Effector CD4-positive, alpha-beta T cell (primary cell): ENCODE data around the gene MED27.

Experiments
- DNase-seq: peaks from one replicate; pipeline ENCODE4 v3.0.0-alpha.2; 2020

The MED27 gene

DNA sequence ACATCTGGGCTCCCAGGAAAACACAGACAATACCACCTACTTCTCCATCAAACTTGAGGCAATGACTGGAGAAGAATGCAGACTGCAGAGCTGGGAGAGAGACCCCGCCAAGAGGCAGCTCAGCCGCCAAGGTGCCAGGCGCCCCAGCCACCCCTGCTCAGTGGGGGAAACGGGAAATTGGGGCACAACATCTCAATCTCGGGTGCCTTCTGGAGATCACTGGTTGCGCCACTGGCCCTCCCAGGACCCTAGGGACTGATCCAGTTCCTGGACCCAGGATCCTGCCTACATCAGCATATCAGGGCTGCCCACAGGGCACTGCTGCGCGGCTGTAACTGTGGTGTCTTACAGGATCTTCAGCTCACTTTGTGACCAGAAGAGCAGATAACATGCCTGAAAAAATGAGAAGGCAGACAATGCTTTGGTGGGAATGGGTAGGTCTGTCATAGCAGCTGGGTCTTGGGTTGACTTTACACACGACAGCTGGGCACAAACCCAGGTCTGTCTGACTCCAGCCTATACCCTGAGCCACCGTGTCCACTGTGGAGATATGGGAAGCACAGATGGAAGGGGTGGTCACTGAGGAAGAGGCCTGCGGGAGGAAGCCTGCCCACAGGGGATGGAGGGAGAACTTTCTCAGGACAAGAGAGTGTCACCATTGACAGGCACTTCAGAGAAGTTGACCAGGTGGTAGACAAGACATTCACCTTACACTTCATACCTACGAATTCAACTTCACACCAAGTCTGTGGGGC is 204.6 kb downstream of the MED27 start:
- no peak for DNase-seq

DNA sequence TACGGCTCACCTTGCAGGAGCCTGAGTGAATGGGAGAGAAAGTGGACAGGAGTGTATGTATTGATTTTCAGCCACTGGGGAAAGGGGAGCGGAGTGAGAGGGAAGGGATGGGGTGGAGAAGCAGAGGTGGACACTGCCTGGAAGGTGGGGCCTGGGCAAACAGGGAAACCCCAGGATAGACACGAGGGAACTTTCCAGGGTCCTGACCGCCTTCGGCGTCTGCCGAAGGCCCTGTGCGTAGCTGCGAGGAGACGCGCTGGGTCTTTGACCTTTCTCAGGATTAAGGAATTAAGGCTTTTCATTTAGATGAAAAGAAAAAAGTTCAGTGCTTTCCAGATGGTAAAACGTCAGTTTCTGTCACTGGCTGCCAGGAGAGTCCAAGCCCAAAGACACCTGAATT is 205.2 kb downstream of the MED27 start:
- DNase-seq = no peak

DNA sequence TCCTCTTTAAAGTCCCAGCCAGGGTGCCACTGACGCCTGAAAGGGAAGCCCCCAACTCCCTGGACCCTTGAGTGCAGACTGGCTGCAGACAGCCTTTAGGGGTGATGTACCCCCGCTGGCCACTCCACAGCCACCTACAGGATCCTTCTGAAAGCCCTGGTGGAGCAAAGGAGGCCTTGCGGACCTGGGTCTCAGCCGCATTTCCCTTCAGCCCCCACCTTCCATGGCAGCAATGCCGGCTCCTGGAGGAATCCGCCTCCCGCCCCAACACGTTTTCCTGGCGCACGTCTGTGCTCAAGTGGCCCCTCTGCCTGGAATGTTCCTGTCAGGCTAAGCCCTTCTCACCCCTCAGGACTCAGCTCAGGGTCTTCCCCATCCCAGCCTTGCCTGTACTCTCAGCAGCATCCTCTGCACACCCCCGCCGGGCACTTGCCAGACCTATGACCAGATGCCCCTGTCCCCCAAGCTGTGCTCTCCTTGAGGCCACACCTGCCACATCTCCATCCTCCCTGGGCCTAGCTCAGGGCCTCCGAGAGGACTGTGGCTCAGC is 205.7 kb downstream of the MED27 start:
- no peak for DNase-seq

DNA sequence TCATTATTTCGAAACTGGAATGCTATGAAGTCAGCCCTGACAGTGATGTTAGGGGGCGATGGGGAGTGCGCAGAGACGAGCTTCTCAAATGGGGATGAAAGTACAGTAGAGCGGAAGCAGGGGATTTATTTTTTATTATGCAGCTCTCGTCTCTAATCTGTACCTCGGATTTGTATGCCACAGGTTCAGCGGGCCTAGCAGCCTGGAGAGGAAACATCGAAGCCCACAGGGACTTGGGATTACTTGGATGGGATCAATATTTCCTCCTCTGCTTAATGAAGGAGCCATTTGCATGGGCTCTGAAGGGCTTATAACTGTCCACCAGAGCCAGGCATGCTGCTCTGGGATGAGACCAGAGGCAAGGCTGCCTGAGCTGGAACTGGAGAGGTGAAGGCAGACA is 206.3 kb downstream of the MED27 start:
- DNase-seq = no peak

DNA sequence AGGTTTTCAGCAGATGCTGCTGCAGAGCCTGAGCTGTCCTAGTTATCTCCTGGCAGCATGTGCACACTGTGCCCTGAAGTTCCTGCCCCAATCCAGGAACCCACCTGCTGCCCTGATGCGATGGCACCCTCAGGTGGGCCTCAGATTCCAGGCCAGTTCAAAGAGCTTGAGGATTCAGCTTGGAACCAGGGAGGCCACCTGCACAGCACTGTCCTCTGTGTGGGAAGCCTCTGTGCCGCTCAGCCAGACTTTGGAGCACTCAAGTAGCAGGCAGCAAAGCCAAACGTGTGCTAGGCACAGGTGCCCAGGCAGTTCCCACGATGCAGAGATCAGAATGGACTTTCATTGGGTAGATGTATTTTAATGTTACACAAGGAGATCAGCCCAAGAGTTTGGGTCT is 207.0 kb downstream of the MED27 start:
- no peak for DNase-seq

DNA sequence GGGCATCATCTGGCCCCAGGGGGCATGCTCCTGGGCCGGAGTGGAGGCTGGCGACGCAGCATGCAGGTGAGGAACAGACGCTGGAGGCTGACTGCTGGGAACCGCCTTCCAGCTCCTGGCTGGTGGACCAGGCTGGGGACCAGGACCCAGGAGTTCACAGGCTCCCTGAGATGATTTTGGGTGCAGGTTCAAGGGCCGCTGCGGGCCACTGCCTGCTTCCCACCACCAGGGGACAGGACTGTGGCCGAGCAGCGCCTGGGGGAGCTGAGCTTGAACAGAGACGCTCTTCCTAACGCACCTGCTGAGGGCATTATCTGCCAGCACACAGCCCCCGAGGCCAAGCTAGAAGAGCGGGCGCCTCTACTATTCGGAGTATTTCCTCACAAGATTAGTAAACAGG is 207.7 kb downstream of the MED27 start:
- DNase-seq = no peak

DNA sequence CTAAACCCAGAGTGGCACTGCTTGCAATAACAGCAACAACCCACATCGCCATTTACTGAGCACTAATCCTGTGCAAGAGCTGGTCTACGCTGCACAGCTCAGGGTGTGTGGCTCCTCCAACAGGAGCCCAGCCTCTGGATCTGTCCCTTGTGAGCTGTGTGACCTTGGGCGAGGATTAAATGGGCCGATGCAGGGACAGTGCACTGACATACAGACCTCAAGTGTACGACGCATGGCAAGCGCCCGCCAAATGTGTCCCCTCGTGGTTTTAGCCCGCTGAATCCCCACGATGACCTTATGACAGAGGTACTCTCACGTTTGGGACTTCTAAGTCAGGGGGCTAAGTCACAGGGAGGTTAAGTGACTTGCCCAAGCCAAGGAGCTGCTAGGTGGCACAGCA is 209.5 kb downstream of the MED27 start:
- DNase-seq = no peak

DNA sequence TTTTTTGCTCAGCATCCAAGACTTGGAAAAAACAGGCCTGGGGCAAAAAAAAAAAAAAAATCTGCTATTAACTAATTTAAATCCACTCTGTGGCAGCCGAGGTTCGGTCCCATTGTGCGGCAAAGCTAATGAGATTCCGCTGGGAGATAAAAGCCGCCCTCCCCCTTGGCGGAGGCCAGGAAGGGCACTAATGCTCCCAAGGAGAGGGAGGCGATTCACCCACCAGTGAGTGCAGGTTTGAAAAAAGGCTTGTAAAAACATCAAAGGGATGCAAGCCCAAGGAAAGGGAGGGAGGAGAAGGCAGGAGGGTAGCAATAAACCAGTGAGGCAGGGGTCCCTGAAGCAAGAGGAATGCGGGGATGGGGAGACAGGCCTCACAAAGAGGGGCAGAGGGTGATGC is 210.3 kb downstream of the MED27 start:
- DNase-seq = no peak

DNA sequence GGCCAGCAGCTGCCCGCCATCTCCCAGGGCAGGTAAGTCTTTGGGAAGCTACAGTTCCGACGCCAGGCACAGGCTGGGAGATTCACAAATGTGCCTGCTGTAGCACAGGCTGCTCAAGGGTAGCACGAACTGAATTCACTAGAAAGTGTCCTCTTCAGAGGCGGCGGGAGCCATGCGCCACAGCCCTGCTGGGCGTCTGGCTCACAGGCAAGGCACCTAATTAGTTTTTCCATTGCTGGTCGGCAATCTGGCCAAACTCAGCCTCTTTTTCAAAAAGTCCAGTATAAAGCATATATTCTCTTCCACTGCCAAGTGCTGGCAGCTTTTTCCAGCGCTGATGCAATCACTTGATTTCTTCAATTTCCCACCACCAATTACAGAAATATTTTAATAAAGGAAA is 210.9 kb downstream of the MED27 start:
- no peak for DNase-seq

DNA sequence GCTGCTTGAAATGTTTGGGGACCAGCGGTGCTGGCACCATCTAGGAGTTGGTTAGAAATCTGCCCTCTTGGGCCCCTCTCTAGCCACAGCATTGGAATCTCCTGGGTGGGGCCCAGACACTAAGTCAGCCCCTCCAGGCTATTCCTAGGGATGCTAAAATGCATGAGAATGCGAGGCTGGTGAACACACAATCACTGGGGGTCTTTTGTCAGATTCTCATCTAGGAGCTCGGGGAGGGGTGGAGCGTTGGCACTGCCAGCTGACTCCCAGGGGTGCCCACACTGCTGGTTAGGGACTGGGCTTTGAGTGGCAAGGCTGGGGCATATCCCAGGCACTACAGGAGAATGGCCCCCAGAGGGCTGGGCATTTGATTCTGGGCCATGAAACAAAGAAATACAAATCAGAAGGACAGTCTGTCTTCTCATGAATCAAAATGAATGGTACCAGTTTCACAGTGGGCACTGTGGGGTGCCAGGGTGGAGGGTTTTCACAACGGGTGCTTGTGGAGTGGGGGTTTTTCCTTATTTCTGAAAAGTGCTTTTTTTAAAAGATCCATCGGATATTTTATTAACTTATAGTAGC is 212.0 kb downstream of the MED27 start:
- no peak for DNase-seq

DNA sequence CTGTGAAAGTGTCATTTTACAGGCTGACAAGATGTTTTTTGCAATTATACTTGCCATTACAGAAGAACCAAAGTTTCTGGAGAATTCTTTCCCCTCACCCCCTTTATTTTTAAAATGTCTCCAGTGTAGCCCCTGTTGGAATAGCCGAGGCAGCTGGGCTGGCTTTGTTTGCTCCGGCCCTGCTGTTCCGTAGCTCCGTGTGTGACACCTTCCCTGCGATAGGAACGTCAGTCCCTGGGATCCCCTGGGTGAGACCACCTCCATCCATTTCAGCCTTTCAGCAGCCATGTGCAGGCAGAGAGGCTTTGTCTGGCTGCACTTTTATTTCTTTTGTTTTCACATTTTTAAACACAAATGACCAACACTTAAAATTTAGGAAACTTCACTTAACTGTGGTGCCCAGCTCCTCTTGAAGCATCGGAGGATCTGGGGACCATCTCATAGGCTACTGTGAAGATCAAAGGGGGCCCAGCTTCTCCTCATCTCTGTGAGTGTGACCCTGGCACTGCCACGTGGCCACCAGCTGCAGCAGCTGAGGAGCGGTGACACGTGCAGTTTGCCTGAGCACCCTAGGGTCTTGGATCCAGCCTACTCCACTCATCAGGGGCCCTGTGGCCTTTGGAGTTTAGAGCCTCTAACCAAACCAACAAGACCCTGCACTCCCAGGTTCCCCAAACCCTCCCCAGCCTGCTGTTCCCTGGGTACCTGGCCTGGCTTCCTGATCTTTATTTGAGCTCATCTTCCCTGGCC is 214.0 kb downstream of the MED27 start:
- no peak for DNase-seq

DNA sequence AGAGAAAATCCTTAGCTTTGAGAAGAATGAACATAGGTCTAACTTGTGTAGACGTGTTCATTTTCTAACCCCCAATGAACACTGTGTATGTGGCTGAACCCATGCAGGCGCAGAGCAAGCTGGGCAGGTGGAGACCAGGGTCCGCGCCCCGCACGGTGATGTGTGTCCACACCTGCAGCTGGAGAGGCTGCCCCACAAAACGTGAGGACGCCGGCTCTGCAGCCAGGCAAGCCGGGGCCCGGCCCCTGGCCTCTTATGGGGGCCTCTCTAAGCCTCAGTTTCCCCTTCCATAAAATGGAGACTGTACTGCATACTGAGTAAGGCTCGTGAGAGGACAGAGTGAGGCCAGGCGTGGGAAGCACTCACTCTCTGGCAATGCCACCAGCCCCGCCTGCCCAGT is 215.1 kb downstream of the MED27 start:
- no peak for DNase-seq

DNA sequence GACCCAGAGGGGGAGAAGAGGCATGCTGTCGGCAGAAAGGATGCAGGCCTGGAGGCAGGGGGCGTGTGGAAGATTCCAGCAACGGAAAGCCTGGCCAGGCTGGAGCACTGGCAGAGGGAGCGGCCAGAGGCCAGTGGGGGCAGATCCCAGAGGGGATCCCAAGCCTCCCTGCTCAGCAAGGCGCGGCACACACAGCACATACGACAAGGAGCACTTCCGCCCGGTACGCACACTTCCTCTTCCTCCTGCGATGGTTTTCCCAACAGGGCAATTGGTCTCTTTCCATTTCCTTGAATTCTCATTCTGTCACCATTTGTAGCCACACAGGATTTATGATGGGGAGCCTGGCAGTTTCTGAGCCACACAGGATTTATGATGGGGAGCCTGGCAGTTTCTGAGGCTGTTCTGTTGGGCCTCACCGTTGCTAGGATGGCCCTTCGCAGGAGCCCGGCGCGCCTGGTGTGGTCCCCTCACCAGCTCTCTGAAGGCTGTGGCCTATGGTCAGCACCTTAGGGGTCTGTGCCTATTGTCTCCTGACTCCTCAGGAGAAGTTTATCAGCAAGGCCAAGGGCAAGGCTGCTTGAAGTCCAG is 216.3 kb downstream of the MED27 start:
- DNase-seq = no peak

DNA sequence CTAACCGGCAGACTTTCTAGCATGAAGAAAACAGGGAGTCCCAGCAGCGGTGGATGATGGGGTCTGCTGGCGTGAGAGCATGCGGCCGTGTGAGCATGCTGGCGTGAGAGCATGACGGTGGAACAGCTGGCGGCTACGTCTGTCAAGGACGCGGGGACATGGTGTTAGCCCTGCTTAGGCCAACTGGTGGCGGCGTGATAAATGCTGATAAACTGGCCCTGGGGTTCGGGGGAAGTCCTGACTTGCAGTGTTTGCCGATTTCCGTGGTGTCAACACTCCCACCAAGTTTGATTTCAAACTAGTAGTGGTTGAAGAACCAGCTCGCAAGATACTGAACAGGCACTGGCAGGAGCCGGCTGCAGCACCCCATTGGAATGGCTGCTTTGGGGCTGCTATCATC is 217.4 kb downstream of the MED27 start:
- DNase-seq = no peak

DNA sequence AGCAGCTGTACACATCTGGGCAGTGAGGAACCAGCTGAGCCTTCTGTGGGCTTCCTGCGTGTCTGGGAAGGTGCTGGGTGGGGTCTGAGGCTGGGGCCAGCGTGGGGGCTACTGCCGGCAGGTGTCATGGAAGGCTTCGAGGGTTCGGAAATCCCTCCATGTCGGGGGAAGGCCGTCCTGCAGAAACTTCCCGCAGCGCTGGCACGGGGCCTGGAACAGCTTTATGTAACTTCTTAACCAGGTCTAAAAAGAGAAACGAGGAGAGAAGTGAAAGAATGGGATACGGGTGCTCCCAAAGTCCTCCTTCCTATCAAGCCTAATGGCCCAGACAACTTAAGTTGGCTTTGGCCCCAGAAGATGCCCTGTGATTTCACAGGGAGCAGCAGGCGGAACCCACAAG is 219.2 kb downstream of the MED27 start:
- no peak for DNase-seq

DNA sequence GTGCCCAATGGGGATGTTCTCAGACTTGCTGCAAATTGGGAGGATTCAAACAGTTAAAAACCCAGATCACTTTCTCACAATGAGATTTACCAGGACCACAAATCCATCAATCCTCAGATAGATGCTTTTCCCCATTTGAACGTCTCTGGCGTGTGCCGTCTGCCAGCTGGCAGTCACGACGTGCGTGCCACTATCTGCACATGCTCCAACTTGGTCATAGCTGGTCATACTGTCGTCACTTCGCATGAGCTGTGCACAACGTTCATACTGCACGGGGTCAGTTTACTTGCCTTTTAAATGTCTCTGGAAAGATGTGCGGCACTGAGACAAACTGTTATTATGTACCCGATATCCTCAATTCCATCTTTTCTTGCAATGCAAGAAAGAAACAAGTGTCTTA is 221.5 kb downstream of the MED27 start:
- no peak for DNase-seq

DNA sequence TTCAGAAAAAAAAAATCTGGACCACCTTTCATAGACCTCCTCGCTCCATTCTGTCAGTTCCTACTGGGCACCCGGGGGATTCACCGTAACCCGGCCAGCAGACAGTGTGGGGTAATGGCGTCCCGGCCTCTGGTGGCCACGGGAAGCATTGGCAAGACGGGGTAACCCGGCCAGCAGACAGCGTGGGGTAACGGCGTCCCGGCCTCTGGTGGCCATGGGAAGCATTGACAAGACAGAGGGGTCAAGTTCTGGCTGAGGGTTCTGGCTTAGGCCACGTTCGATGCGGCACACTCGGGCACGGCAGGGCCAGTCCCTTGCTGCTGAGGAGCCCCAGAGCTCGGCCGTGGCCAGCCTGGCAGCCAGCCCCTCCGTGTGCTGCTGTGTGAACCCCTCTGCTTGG is 223.6 kb downstream of the MED27 start:
- no peak for DNase-seq

DNA sequence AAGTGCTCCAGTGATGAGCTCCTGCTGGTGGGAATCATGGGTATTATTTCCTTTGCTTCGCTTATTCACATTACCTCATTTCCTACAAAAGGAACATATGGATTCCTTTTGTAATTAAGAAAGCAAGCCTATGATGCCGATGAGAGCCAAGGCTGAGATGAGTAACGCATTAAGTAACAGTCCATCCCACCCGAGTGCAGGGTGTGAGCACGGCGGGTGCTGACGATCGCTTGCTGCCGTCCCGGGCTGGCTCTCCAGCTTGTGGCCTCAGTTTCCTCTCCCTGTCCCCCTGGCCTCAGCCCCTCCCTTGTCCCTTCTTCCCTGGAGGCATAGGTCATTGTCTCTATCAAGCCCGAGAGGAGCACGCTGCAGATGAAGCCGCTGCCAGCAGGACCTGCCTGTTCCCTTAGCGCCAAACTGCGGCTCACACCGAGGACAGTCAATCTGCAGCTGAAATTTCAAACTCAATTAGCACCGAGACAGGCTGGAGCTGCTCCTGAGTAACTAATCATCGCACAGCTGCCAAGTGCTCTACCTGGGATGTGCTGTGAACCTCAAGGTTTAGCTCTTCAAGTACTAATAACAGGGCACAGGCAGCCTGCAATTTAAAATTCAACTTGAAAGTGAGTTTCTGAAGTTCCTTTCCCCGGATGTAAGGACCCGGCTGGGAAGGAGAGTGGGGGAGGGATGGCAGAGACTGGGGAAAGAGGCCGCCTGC is 224.6 kb downstream of the MED27 start:
- DNase-seq = no peak

DNA sequence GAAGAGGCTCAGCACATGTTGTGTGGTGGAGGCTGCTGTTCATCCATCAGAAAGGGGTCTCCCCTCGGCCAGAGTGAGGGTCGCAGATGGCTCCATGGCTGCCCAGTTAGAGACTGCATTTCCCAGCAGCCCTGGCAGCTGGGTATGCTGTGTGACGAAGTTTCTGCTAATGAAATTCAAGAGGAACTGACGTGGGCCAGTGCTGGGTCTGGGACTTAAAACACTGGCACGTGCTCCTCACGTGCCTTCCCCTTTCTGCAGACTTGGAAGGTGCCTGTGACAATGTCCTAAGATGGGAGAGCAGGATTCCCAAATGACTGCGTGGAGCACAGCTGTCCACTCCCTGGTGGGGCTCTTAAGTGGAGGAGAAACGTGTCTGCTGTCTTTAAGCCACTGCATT is 225.3 kb downstream of the MED27 start:
- DNase-seq = no peak

DNA sequence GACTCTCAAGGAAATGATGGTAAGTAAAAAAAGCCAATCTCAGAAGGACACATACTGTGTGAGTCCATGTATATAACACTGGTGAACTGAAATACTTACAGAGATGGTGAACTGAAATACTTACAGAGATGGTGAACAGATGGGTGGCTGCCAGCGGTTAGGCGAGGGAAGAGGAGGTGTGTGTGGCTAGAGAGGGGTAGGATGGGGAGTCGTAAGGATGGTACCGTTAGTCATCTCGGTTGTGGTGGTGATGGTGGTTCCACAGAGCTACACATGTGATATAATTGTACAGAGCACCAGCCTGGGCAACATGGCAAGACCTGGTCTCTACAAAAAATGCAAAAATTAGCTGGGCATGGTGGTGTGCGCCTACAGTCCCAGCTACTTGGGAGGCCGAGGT is 226.2 kb downstream of the MED27 start:
- no peak for DNase-seq

DNA sequence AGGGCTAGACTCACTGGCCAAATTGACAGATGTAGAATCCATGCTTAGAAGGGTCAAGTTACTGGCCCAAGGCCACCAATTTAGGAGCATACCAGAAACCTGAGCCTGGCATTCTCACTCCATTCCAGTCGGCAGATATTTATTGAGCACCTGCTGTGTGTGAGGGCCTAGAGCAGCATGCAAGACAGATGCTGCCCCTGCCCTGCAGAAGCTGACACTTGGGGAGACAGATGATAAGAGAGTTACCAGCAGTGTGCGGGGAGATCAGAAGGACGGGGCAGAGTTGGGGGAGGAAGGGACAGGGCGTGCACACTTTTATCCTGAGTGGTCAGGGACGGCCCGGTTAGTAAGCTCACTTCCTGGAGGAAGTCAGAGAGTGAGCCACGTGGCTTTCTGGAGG is 228.3 kb downstream of the MED27 start:
- DNase-seq = no peak

DNA sequence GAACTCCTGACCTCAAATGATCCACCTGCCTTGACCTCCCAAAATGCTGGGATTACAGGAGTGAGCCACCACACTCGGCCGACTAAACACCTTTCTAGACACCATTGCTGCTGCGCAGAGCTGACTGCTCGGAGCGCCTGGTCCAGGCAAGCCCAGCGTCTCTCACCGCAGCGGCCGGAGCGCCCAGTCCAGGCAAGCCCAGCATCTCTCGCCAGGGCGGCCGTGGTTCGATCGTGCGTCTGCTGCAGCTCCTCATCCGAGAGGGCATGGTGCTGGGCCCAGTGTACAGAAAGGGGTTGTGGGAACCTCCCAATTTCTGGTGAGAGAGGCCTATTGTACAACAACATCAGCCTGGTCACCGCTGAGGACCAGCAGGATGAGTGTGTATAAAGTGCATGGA is 230.3 kb downstream of the MED27 start:
- no peak for DNase-seq

DNA sequence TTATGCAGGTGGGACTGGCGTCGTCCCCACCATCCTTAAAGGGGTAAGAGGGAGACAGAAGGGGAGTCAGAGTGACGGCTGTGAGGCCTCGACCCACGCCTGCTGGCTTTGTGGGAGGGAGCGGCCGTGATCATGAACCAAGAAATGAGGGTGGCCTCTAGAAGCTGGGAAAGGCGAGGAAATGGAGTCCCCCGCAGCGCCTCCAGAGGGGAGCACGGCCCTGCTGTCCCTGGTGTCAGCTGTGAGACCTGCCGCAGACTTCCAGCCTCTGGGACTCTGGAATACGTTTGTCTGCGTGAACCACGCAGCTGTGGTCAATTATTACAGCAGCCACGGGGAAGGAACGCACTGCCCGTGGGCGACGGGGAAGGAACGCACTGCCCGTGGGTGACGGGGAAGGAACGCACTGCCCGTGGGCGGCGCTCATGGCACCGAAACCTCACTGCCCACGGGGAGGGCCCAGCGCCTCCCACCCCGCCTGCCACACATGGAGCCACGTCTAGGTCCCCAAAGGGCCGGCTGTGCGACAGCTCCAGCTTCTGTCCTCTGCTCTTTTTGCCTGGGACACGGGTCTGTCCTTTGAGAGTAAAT is 231.0 kb downstream of the MED27 start:
- DNase-seq = no peak
